ENCODE data around the gene HPCAL1. TPM values are rescaled to one million over a fixed set of nuclear protein-coding genes. Genes with fewer than 3 reads are reported as not detected.

Gene HPCAL1
- total and polyA plus RNA-seq, 2 donors (not counting 3 experiments of a cell fraction or from before 2014, with no cell fraction given) = 56.5 to 77.4 TPM

- DNase-seq (ENCODE audit: low read depth, low spot score) = no peak
- H2AFZ ChIP-seq (ENCODE audit: low read depth, low read length) = no peak overlapping the region
- POLR2A ChIA-PET = no interaction called here
Observed at GRCh38 chr2:10267551-10268465, 34.9 kb upstream of the HPCAL1 start.

More at GRCh38 chr2:10267551-10268465, 34.9 kb upstream of the HPCAL1 start:
- CTCF ChIA-PET = interaction anchor here (1.1 to 3.0 kb wide), 3 partner anchors 142 to 167 kb away, joined by 4 to 14 read pairs (median 11); no protein-coding TSS in a partner anchor
- intact Hi-C loops (cut with micrococcal nuclease) (no loop called here), dilution Hi-C loops (cut with MboI; ENCODE audit: extremely low pct_ligation_motif_present, low sequenced_read_pairs) (no loop called here)
- no peaks in the 10 kb centered on the region for H3K79me2 ChIP-seq (ENCODE audit: control insufficient read depth, insufficient read depth, low read length)
- H3K9ac ChIP-seq (replicated peaks; ENCODE audit: extremely low read depth, insufficient read depth, low read length) = no peak overlapping the region
- FAIRE-seq = no peak
- no peak overlapping the region for H3K27ac ChIP-seq (ENCODE audit: insufficient read depth, low read depth, low read length)
- H3K4me3 ChIP-seq (replicated peaks in 1 of 3; ENCODE audit: insufficient read depth in 1 of 3, low read depth in 1 of 3, low read length in 3 of 3) = no peak overlapping the region
- H3K27me3 ChIP-seq (ENCODE audit: control insufficient read depth in 2 of 2, insufficient read depth in 2 of 2, low read length in 2 of 2) = no peaks in the 10 kb centered on the region
- no peaks in the 10 kb centered on the region for H3K9me1 ChIP-seq (replicated peaks; ENCODE audit: control insufficient read depth, extremely low read depth, insufficient read depth, low read length)
- H3K36me3 ChIP-seq (ENCODE audit: control insufficient read depth in 2 of 2, extremely low read depth in 1 of 2, insufficient read depth in 2 of 2, low read length in 2 of 2) = no peaks in the 10 kb centered on the region
- no peak for TF ChIP-seq GATA2 (IDR thresholded peaks at IDR 0.05; ENCODE audit: insufficient read depth, insufficient read length, low read depth, low read length)
- no peak for TF ChIP-seq MAX (IDR thresholded peaks at IDR 0.05; ENCODE audit: insufficient read depth, insufficient read length)
- TF ChIP-seq, protein P1, sequence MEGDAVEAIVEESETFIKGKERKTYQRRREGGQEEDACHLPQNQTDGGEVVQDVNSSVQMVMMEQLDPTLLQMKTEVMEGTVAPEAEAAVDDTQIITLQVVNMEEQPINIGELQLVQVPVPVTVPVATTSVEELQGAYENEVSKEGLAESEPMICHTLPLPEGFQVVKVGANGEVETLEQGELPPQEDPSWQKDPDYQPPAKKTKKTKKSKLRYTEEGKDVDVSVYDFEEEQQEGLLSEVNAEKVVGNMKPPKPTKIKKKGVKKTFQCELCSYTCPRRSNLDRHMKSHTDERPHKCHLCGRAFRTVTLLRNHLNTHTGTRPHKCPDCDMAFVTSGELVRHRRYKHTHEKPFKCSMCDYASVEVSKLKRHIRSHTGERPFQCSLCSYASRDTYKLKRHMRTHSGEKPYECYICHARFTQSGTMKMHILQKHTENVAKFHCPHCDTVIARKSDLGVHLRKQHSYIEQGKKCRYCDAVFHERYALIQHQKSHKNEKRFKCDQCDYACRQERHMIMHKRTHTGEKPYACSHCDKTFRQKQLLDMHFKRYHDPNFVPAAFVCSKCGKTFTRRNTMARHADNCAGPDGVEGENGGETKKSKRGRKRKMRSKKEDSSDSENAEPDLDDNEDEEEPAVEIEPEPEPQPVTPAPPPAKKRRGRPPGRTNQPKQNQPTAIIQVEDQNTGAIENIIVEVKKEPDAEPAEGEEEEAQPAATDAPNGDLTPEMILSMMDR (IDR thresholded peaks at IDR 0.05; ENCODE audit: extremely low read depth in 1 of 2, insufficient read depth in 1 of 2, low read depth in 1 of 2, low read length in 2 of 2) = no peak
- TF ChIP-seq JUN (IDR thresholded peaks at IDR 0.05; ENCODE audit: borderline replicate concordance, insufficient read depth, insufficient read length, low read depth) = no peak
- TF ChIP-seq POLR2AphosphoS5 (IDR thresholded peaks at IDR 0.05; ENCODE audit: insufficient read depth, low read depth, low read length) = no peak
- TF ChIP-seq MYC (IDR thresholded peaks at IDR 0.05; ENCODE audit: low read depth, low read length) = no peak
- no peak for TF ChIP-seq POLR2A (IDR thresholded peaks at IDR 0.05; ENCODE audit: low read depth, low read length)
- TF ChIP-seq FOS (IDR thresholded peaks at IDR 0.05; ENCODE audit: borderline replicate concordance, insufficient read depth, low read length) = no peak
- TF ChIP-seq EZH2 (IDR thresholded peaks at IDR 0.05; ENCODE audit: borderline replicate concordance, low read depth, low read length, severe bottlenecking) = no peak
- peaks cover 3% of the 10 kb centered on the region for H3K4me1 ChIP-seq (ENCODE audit: control insufficient read depth, extremely low read depth, insufficient read depth, low read length)
- H3K4me2 ChIP-seq (ENCODE audit: insufficient read depth, low read length) = no peak overlapping the region
- no TSS peak for BruUV-seq (replicated peaks)
- no peaks in the 10 kb centered on the region for H4K20me1 ChIP-seq (replicated peaks; ENCODE audit: control insufficient read depth, extremely low read depth, insufficient read depth, low read length)
- H3K9me3 ChIP-seq (replicated peaks; ENCODE audit: control insufficient read depth, insufficient read depth, low read length) = no peaks in the 10 kb centered on the region

Data from endothelial cell of umbilical vein (primary cell).